ENCODE measurements around the gene DNAJC10. TPM values are rescaled to one million over a fixed set of nuclear protein-coding genes. Genes with fewer than 3 reads are reported as not detected.

DNAJC10 gene
- total RNA-seq, 1 donor from 2014 or later: 133 TPM

- DNase-seq (ENCODE audit: extremely low read depth, low read depth, low spot score): no peak
These were observed 68.1 kb downstream of the DNAJC10 start for GRCh38 chr2:182784058-182784706.

GRCh38 chr2:182784777-182785176 lies 68.7 kb downstream of the DNAJC10 start:
- DNase-seq (ENCODE audit: extremely low read depth, low read depth, low spot score): no peak

GRCh38 chr2:182792441-182792840 lies 76.4 kb downstream of the DNAJC10 start:
- no peak for DNase-seq (ENCODE audit: extremely low read depth, low read depth, low spot score)

- no peak for DNase-seq (ENCODE audit: extremely low read depth, low read depth, low spot score)
These were observed 82.7 kb downstream of the DNAJC10 start for GRCh38 chr2:182798736-182799135.

- no peak for DNase-seq (ENCODE audit: extremely low read depth, low read depth, low spot score)
These were observed 88.1 kb downstream of the DNAJC10 start for GRCh38 chr2:182804128-182804527.

GRCh38 chr2:182807319-182807718 lies 91.3 kb downstream of the DNAJC10 start:
- DNase-seq (ENCODE audit: extremely low read depth, low read depth, low spot score): no peak

GRCh38 chr2:182810087-182810486 lies 94.0 kb downstream of the DNAJC10 start:
- DNase-seq (ENCODE audit: extremely low read depth, low read depth, low spot score): no peak

- no peak for DNase-seq (ENCODE audit: extremely low read depth, low read depth, low spot score)
These were observed 98.3 kb downstream of the DNAJC10 start for GRCh38 chr2:182814380-182814779.

- DNase-seq (ENCODE audit: extremely low read depth, low read depth, low spot score): no peak
These were observed 98.7 kb downstream of the DNAJC10 start for GRCh38 chr2:182814804-182815203.

GRCh38 chr2:182816866-182817265 lies 100.8 kb downstream of the DNAJC10 start:
- no peak for DNase-seq (ENCODE audit: extremely low read depth, low read depth, low spot score)

GRCh38 chr2:182817558-182817957 lies 101.5 kb downstream of the DNAJC10 start:
- DNase-seq (ENCODE audit: extremely low read depth, low read depth, low spot score): no peak

- no peak for DNase-seq (ENCODE audit: extremely low read depth, low read depth, low spot score)
These were observed 102.4 kb downstream of the DNAJC10 start for GRCh38 chr2:182818501-182818900.

- no peak for DNase-seq (ENCODE audit: extremely low read depth, low read depth, low spot score)
These were observed 102.9 kb downstream of the DNAJC10 start for GRCh38 chr2:182818925-182819324.

GRCh38 chr2:182819412-182819811 lies 103.4 kb downstream of the DNAJC10 start:
- DNase-seq (ENCODE audit: extremely low read depth, low read depth, low spot score): no peak

GRCh38 chr2:182821182-182821581 lies 105.1 kb downstream of the DNAJC10 start:
- no peak for DNase-seq (ENCODE audit: extremely low read depth, low read depth, low spot score)

- DNase-seq (ENCODE audit: extremely low read depth, low read depth, low spot score): no peak
These were observed 106.7 kb downstream of the DNAJC10 start for GRCh38 chr2:182822733-182823132.

- no peak for DNase-seq (ENCODE audit: extremely low read depth, low read depth, low spot score)
These were observed 108.2 kb downstream of the DNAJC10 start for GRCh38 chr2:182824056-182824766.

GRCh38 chr2:182824767-182825158 lies 108.7 kb downstream of the DNAJC10 start:
- DNase-seq (ENCODE audit: extremely low read depth, low read depth, low spot score): no peak

GRCh38 chr2:182826064-182826463 lies 110.0 kb downstream of the DNAJC10 start:
- no peak for DNase-seq (ENCODE audit: extremely low read depth, low read depth, low spot score)

- DNase-seq (ENCODE audit: extremely low read depth, low read depth, low spot score): no peak
These were observed 110.4 kb downstream of the DNAJC10 start for GRCh38 chr2:182826496-182826895.

- DNase-seq (ENCODE audit: extremely low read depth, low read depth, low spot score): no peak
These were observed 111.3 kb downstream of the DNAJC10 start for GRCh38 chr2:182827182-182827879.

GRCh38 chr2:182831101-182831500 lies 115.0 kb downstream of the DNAJC10 start:
- no peak for DNase-seq (ENCODE audit: extremely low read depth, low read depth, low spot score)
